ENCODE data around the gene DPP10. TPM values are rescaled to one million over a fixed set of nuclear protein-coding genes. Genes with fewer than 3 reads are reported as not detected.

Gene DPP10
- total RNA-seq, 3 donors from 2014 or later (not counting 1 experiment from before 2014, with no cell fraction given): not detected

GRCh38 chr2:114659880-114660279 is 217.4 kb downstream of the DPP10 start:
- Mint-ChIP-seq H3K36me3 (no peaks in the 10 kb centered on the region), H3K4me3 (no peak overlapping the region), H3K27ac (no peak overlapping the region), H3K9me3 (peaks cover 8 to 9% of the 10 kb centered on the region in 2 donors), H3K4me1 (peaks cover 0 to 5% of the 10 kb centered on the region in 2 donors), H3K27me3 (ENCODE audit: low read depth in 2 of 2) (peaks cover 0 to 6% of the 10 kb centered on the region in 2 donors)
- DNase-seq (peak in 1 of 2 donors; percentile 7), ATAC-seq (no peak)
- no peaks in the 10 kb centered on the region for H3K36me3 ChIP-seq (ENCODE audit: control insufficient read depth, insufficient read depth, low read length)
- peaks cover 2% of the 10 kb centered on the region for H3K4me1 ChIP-seq (ENCODE audit: control insufficient read depth, insufficient read depth, low read length)
- TF ChIP-seq, protein P1, sequence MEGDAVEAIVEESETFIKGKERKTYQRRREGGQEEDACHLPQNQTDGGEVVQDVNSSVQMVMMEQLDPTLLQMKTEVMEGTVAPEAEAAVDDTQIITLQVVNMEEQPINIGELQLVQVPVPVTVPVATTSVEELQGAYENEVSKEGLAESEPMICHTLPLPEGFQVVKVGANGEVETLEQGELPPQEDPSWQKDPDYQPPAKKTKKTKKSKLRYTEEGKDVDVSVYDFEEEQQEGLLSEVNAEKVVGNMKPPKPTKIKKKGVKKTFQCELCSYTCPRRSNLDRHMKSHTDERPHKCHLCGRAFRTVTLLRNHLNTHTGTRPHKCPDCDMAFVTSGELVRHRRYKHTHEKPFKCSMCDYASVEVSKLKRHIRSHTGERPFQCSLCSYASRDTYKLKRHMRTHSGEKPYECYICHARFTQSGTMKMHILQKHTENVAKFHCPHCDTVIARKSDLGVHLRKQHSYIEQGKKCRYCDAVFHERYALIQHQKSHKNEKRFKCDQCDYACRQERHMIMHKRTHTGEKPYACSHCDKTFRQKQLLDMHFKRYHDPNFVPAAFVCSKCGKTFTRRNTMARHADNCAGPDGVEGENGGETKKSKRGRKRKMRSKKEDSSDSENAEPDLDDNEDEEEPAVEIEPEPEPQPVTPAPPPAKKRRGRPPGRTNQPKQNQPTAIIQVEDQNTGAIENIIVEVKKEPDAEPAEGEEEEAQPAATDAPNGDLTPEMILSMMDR (IDR thresholded peaks at IDR 0.05): no peak
- no peak overlapping the region for H3K4me3 ChIP-seq (ENCODE audit: low read length)
- no peak overlapping the region for H3K27ac ChIP-seq (ENCODE audit: low read length)
- 73% methylated on average over 1 of the region's 2 CpGs for WGBS (ENCODE audit: insufficient coverage)
- peaks cover 3% of the 10 kb centered on the region for H3K9me3 ChIP-seq (ENCODE audit: control insufficient read depth, insufficient read depth, low read length)
- intact Hi-C loops (cut with micrococcal nuclease): no loop called here
- no peaks in the 10 kb centered on the region for H3K27me3 ChIP-seq (ENCODE audit: control insufficient read depth, insufficient read depth, low read length)

- Histone ChIP-seq H3K27ac (ENCODE audit: low read length) (no peak overlapping the region), H3K36me3 (ENCODE audit: control insufficient read depth, insufficient read depth, low read length) (no peaks in the 10 kb centered on the region), H3K27me3 (ENCODE audit: control insufficient read depth, insufficient read depth, low read length) (no peaks in the 10 kb centered on the region), H3K4me1 (ENCODE audit: control insufficient read depth, insufficient read depth, low read length) (peaks cover 2% of the 10 kb centered on the region), H3K4me3 (ENCODE audit: low read length) (no peak overlapping the region), H3K9me3 (ENCODE audit: control insufficient read depth, insufficient read depth, low read length) (peaks cover 3% of the 10 kb centered on the region)
- intact Hi-C loops (cut with micrococcal nuclease): no loop called here
- 33% methylated on average over 67 of the region's 67 CpGs for WGBS (ENCODE audit: insufficient coverage)
- Mint-ChIP-seq H3K36me3 (no peaks in the 10 kb centered on the region), H3K9me3 (peaks cover 5 to 7% of the 10 kb centered on the region in 2 donors), H3K27me3 (ENCODE audit: low read depth in 2 of 2) (peaks cover 0 to 6% of the 10 kb centered on the region in 2 donors), H3K4me3 (peak overlapping the region; percentile 70), H3K27ac (no peak overlapping the region), H3K4me1 (peaks cover 0 to 5% of the 10 kb centered on the region in 2 donors)
- DNase-seq (peak in 1 of 2 donors; percentile 11), ATAC-seq (no peak)
- TF ChIP-seq, protein P1 (IDR thresholded peaks at IDR 0.05): no peak
Measured at GRCh38 chr2:114661971-114662939, 219.8 kb downstream of the DPP10 start.

DNA sequence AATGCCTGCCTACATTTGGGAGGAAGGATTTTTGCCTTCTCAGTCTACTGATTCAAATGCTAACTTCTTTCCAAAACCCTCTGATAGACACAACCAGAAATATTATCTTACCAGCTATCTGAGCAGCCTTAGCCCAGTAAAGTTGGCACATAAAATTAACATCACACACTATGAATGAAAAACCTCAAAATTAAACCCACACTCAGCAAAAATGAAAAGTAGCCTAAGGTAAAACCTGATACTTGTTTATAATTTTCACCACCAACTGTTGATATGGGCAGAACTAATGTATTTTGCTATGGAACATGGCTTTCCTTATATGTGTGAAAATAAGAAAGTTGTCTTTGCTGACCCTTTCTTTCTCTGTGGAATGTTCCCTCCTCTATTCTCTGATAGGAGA is 226.0 kb downstream of the DPP10 start:
- no peak overlapping the region for H3K27ac ChIP-seq (ENCODE audit: low read length)
- intact Hi-C loops (cut with micrococcal nuclease): no loop called here
- DNase-seq (no peak), ATAC-seq (no peak)
- Mint-ChIP-seq H3K27ac (no peak overlapping the region), H3K27me3 (ENCODE audit: low read depth in 2 of 2) (no peaks in the 10 kb centered on the region), H3K4me3 (no peak overlapping the region), H3K36me3 (no peaks in the 10 kb centered on the region), H3K9me3 (peaks cover 2 to 3% of the 10 kb centered on the region in 2 donors), H3K4me1 (no peaks in the 10 kb centered on the region)
- TF ChIP-seq, protein P1 (IDR thresholded peaks at IDR 0.05): no peak
- no peaks in the 10 kb centered on the region for H3K9me3 ChIP-seq (ENCODE audit: control insufficient read depth, insufficient read depth, low read length)
- H3K27me3 ChIP-seq (ENCODE audit: control insufficient read depth, insufficient read depth, low read length): no peaks in the 10 kb centered on the region
- no peaks in the 10 kb centered on the region for H3K36me3 ChIP-seq (ENCODE audit: control insufficient read depth, insufficient read depth, low read length)
- no peaks in the 10 kb centered on the region for H3K4me1 ChIP-seq (ENCODE audit: control insufficient read depth, insufficient read depth, low read length)
- no peak overlapping the region for H3K4me3 ChIP-seq (ENCODE audit: low read length)
